ENCODE results near the gene KIRREL3.

Gene KIRREL3

DNA sequence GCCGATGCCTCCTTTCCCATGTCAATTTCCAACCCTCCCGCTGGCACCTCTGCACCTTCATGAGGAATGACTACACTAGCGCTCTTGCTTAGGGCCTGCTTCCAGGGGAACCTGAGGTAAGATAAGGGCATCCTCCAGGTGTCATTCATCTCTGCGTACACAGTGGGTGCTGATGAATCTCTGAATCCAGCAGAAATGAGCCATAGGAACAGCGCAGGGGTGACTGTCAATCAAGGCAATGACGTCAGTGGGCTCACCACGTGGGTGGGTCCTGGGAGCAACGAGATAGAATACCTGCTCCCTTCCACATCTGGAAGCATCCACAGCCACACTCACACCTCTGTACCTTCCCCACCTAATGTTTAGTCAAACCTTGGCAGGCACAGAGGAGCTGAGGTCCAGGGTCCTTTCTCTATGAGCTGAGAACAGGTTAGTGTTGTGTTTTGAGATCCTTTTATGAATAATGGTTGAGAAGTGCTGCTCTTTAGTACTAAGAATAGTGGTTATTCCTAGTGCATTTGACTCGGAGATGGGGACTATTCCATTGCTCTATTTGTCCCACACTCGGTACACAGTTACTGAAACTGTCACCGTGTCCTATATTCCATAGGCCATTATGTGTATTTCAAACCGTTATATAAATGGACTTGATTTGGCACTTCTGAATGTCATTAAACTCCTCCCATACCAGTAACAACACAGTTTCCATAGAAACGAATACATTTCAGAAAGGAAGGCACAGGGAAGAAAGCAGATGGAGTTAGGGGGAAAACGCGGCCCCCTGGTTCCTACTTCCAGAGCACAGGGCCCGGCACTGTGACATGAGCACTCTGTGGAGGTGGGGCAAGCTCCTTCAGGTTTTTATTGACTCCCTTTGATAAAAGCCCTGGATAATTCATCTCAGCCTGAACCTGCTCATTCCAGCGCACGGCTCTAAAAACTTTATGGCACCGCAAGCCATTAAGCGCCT, 451.7 kb downstream of the KIRREL3 start:
- no peak for FAIRE-seq

DNA sequence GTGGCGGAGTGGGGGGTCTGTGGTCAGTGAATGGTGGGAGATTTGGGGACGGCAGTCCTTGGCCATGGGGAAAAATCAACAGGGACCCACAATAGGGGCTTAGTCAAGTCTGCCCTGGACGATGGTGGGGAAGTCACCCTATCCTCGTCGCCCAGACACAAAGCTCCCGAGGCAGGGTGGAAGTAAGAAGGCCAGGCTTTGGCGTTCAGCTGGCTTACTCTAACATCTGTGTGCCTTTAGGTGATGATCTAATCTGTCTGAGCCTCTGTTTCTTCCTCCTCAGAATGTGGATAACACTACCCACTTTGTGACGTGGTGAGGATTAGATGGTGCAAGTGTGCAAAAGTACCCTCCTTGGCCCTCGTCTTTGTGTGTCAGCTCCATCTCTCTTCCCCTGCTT, 452.9 kb downstream of the KIRREL3 start:
- no peak for FAIRE-seq

DNA sequence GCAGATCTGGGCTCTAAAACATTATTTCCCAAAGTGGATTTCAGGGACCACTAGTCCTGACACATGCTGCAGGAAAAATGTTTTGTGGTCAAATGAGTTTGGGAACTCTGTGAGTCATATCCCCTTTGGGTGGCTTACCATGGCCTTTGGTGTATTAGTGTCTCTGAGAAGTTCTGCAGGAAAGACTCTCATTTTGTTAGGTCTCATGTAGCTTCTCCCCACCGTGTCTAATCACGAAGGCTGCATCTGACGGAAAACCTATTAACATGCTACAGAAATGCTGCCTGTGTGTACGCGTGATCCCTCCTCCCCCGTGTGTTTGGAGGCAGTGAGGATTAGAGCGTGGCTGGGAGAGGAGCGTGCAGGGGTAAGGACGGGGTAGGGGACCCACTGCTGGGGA, 453.4 kb downstream of the KIRREL3 start:
- FAIRE-seq: no peak

DNA sequence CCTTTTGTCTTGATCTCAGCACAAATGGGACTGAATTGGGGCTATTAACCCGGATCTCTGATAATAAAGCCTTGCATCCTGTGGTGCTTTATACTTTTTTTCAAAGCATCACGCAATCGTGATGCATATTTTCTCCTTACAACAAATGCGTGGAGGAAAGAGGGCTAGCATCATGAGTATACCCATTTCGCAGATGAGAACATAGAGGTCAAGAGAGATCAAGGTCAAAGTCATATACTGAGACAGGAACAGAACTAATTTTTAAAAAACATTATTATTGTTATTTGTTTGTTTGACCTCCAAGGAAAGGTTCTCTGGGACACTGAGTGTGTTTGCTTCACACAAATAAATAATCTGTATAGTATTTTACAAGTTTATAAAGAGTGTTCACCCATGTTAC, 453.9 kb downstream of the KIRREL3 start:
- FAIRE-seq: no peak

DNA sequence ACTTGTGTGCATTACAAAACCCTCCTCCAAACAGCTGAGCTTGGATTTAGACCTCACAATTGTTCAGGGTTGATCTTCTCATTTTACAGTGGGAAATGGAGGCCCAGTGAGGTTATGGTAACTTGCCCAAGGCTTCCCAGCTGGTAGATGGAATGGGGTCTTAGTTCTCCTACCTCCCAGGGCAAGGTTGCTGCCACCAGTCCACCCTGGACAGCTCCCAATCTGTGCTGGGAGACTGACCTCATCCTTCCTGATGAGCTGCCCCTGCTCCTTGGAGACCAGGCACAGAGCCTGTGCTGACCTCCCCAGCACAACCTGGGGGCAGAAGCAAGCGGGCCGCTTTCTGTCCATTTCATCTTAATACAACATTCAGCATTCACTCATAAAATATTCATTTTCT, 454.4 kb downstream of the KIRREL3 start:
- FAIRE-seq: no peak

DNA sequence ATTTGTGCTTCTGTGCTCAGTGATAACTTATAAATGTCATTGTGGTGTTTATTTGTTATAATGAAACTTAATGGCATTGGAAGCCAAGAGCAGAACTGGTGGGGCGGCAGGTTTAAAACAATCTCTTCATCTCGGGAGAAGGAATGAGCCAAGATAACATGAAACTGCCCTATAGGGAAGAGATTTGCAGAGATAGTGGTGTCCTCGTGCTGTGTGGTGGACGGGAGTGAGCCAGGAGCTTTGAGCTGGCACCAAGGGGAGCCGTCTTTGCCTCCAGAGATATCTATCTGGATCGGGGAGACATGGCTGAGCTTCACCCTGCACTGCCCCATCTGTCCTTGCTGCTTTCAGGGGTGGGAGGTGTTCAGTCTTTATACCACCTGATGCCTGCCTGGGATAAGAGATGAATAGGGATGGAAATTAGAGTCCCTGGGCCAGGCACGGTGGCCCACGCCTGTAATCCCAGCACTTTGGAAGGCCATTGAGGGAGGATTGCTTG, 455.5 kb downstream of the KIRREL3 start:
- FAIRE-seq: no peak

DNA sequence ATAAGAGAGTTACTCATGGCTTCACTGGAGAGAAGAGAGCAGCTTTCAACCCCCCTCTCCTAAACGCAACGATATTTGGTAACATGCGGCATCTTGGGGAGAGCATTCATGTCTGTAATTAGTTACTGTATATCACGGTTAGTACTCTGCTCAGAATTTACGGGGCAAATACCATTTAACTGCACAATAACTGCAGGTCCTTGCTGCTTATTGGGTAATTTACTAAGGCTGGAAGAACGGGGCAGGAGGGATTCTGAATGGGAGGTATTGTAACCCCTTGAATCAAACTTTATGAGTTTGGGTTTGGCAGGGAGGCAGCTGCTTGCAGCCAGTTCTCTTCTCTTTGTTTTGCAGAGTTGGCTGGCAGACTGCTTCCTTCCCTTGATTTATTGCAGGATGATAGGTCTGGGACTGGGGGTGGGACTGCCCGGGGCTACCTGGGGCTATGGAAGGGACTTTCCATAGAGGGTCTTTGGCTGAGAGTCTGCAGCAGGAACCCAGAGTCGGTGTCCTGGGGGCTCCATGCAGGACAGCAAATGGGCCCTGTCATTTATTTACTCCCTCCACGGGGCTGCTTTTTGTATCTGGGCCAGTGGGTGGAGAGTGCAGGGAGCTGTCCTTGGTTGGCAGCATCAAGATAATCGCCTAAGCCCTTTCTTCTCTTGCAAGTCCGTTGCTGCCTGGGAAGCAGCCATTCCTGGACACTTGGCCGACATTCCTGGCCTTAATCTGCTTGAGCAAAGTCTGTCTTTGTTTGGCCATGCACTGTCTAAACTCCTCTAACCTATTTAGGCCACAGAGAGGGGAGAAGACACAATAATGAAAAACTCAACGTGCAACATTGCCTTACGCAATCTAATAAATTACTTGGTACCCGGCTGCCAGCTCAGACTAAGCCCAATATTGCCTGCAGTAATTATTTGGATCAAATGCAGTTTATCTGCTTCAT, 456.2 kb downstream of the KIRREL3 start:
- no peak for FAIRE-seq

DNA sequence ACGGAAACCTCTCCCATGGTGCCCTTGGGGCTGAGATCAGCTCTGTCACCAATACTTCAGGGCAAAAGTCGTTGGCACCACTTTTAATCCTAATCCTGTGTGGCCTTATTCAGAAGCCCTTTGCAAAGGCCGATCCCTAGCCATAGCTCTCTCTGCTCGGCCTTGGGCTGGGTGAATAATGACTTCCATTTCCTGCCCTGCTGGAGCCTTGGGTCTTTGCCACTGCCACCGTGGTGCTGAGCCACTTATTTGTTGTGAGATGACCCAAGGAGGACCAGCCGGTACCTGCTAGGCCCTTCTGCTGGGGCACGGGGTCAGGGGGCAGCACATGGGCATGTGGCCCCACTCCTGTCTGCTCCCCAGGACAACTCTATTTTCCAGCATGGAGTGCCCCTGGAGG, 456.9 kb downstream of the KIRREL3 start:
- FAIRE-seq: no peak

DNA sequence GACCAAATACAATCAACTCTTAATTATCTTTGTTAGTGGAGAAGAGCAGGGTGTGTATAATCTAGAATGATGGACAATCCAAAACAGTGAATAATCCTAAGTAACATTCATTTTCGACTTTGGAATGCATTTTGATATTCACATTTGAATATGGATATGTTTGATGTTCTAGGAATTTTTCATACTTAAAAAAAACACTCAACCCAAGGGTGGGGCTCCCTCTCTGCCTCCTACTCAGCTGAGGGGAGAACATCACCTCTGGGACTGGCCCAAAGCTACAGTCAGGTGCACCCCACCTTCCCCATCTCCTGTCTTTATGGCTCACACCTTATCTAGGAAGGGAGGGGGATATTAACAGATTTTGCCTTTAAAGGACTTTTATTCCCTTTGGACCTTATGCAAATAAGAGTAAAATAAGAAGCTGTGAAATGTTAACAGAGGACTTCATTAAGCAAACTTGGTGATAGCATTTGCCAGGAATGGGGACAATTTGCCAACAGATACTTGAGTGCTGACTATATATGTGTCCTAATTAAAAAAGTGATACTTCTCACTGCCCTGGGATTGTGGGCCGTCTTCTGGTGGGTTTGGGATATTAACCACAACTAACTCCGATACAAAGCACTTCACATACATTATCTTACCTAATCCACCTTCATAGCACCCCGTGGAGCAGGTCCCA, 458.1 kb downstream of the KIRREL3 start:
- no peak for FAIRE-seq

DNA sequence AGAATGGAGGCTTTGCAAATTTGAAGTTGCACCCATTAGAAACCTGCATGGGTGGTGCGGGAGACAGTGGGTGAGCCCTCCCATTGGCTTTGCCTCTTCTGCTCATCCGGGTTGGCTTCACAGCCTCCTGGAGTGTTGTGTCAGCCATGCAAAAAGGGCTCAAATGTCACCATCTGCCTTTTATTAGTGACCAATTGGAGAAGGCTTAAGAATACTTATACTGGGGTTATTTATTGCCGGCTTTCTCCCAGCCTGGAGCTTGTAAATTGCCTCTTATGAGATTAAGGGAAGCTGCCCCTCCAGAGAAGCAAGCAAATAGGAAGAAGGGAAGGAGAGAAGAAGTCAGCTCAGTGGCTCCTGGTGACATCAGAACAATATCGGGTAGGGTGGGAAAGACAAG, 462.5 kb downstream of the KIRREL3 start:
- FAIRE-seq: no peak

DNA sequence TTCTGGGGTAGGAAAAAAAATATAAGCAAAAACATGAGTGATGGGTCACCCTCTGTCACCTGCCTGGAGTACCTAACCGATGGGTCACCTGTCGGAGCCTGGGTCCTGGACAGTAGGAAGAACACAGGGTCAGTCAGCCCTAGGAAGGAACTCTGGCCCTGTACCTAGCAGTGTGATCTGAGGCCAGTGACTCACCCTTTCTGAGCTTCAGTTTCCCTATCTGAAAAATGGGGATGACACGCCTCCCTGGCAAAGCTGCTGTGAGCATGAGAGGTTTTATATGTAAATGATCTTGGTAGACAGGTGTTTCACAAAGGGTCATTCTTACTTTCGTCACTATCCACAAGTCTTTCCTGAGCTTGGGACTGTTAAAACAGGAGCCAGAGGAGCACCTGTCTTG, 463.1 kb downstream of the KIRREL3 start:
- FAIRE-seq: no peak

DNA sequence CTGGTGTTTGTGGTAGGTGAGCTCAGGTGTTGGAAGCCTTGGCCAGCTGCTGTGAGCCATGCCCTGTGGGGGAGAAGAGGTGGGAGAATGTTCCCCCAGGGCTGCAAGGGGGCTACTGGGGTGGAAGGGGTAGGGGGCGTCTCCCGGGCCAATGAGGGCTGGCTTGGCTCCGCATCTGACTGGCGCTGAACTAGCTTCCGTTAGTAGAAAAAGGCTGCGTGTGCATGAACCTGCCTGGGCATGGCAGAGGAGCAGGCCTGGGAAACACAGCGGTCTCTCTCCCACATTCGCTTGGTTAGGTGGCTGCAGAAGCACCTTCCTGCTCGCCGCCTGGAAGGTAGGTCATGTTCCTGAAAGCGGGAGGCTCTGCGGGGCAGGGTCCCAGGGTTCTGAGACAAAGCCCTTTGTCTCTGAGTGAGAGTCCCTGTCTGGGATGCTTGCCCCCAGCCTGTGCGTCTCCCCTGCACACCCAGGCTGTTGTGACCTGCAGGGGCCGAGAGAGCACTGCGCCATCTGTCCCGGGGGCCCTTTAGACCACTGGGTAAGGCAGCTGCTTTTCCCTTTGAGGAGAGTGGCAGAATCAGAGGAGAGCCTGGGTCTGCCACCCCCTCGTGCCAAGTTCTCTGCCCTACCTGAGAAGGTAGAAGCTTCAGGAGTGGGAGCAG, 466.3 kb downstream of the KIRREL3 start:
- no peak for FAIRE-seq

DNA sequence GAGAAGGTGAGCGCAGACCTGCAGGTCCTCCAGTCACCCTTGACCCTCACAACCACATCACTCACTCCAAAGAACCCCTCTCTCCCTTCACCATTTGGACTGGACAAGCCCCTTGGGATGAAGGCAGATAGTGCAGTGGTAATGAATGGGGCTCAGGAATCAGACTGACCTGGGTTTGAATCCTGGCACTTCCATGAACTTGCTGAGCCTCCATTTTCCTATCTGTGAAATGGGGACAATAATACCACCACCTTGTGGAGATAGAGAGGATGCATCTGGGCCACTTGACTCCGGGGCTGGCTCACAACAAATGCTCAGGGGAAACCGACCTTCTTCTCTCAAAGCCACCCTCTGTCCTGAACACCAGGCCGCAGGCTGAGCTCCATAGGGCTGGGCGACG, 467.0 kb downstream of the KIRREL3 start:
- no peak for FAIRE-seq

DNA sequence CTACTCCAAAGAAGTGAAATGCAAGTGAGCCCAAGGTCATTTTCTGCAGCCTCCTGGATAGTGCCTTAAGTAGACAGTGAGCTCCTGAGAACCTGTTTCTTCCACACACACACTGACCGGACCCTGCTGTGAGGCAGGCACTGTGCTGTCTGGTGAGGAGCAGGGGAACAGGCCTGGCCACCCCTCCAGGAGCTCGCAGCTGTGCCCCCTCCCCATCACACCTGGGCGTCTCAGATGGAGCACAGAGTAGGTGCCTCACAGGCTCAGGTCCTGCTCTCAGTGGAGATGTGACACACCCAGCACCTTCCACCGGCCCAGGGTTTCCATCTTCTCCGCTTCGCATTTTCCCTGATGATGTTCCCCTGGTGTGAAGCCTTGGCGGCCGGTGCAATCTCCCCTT, 470.2 kb downstream of the KIRREL3 start:
- FAIRE-seq: no peak

DNA sequence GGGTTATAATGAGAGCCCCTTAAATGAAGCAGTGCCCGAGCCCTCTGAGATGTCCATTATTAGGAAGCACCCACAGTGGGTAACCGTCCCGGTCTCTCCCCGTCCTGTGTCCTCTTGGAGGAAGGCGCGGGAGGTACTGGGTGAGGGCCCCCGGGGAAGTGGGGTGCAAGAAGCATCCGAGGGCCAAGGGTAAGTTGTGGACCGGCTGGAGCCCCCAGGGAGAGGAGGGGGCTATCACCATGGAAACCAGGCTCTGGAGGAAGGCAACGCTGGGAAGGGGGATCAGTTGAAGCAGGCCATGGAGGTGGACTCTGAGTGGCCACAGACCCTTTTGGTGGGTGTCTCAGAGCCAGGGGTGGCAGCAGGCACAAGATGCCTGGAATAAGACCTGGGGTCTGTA, 471.5 kb downstream of the KIRREL3 start:
- no peak for FAIRE-seq

DNA sequence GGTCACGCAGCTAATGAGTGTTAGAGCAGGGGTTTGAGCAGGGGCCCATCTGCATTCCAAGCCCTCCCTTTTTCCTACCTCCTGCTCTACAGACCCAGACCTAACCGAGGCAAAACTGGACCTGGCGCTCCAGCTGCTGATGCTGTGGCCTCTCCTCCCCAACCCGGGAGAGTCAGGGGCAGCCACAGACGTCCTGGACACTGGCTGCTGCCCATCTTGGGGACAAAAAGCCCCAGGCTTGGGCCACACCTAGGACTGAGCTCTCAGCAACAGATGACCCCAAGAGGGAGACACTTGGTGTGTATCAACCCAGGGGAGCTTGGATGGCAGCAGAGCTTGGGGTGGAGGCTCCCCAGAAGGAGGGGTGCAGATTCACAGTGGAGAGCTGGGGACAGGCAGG, 472.5 kb downstream of the KIRREL3 start:
- no peak for FAIRE-seq

DNA sequence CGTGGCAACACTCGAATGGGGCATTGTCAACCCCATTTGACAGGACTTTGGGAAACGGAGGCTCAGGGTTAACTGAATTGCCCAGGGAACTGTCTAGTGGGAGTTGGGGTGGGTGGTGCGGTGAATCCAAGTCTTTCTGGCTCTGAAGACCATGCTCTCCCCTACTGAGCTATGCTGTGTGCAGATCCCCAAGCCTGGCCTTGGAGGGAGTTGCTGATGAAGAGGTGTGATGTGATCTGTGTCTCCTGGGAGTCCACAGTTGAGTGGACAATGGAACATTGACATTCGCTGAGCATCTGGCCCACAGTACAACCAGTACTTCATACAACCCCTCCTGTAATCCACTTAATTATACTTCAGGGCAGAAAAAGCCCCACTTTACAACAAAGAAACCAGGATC, 472.9 kb downstream of the KIRREL3 start:
- FAIRE-seq: no peak

DNA sequence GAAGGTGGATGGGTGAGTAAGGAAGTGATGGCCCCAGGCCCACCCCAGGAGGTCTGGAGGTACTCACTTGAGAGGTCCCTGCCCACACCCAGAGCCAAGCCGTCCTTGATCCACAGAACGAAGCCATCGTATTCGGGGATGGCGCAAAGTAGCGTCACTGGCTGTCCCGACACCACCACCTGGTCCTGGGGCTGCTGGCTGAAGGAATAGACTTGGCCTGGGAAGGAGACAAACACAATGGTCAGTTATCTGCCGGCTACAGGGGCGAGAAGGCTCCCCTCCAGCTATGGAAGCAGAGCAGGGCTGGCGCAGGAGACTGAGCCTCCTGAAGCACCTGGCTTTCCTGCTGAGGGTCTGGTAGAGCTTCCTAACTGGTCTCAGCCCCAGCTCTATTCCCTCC, 474.1 kb downstream of the KIRREL3 start:
- no peak for FAIRE-seq

DNA sequence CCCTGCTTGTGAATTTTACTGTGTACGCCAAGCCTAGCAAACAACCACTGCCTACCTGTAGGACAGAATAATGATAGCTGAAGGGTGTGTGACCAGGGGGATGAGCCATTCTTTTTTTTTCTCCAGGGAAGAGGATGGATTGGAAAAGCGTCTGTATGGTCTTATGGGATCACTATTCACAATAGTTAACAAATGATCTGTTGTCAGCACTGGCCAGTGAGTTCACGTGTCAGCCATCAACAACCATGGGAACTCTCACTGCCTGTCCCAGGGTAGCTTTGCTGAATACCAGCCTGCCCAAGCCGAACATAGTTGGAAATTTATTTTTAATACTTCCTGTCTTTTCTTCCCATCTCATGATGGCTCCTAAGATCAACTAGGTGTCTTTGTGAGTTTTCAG, 474.9 kb downstream of the KIRREL3 start:
- FAIRE-seq: no peak

DNA sequence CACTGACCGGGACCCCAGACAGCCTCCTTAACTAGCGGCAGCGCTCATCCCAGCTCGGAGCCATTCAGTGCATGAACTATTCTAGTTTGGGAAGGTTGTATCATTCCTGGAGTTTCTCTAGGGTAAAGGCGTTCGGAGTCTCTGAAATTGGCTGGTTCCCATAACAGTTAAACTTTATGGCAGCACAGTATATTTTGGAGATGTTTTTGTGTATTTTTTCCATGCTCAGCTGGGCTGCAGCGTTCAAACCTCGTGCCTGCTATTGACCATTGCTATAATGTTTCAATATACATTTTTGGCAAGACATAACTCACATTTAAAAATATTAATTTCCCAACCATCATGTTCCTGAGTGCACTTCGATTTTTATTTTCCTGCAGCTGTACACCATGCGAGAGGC, 475.4 kb downstream of the KIRREL3 start:
- no peak for FAIRE-seq

DNA sequence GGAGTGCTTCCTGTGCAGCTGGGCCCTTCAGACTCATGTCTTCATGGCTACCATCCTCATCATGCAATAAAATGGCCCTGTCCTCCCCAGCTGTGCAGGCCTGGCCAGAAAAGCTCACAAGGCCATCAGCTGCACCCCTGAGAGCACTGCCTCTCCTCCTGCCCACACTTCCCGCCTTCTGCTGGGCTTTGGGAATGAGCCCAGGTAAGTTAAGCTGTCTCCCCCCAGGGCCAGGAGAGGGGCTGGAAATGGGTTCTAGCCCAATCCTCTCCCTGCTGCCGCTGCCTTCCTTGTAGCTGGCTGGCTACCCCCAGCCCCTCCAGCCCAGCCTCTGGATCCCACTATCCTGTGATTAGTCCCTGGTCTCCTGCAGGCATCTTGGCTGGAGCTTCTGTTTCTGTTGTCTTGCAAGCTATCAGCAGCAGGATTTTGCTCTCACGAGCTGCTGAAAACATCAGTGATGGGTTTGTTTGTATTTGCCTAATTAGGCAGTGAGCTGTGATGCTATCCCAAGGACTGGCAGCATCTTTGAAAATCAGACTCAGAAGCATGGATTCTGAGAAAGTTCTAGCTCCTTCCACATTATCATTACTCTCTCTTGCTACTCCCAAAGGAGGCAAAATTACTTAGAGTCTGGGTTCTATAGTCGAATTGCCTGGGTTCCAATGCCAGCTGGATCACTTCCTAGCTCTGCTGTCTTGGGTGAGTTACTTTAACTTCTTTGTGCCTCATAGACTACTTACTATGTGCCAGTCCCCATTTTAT, 476.9 kb downstream of the KIRREL3 start:
- FAIRE-seq: no peak

DNA sequence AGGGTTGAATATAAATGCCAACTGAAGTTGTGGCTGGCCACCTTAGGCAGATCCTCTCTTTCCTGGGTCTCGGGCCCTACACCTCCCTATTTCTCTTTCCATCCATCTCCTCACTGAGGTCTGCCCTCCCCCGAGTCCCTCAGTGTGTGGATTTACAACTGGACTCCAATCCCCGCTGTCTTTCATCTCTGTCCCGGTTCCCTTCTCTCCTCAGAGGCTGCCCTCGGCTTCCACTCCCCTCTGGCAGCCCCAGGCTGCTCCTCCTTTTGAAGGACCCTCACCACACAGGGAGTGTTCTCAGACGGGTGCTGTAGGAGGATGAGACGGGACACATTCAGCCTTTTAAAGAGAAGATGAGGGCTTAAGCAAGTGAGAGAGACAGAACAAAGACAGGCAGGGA, 478.0 kb downstream of the KIRREL3 start:
- FAIRE-seq: no peak
